Measurements from ENCODE around the gene TIPIN.

DNA sequence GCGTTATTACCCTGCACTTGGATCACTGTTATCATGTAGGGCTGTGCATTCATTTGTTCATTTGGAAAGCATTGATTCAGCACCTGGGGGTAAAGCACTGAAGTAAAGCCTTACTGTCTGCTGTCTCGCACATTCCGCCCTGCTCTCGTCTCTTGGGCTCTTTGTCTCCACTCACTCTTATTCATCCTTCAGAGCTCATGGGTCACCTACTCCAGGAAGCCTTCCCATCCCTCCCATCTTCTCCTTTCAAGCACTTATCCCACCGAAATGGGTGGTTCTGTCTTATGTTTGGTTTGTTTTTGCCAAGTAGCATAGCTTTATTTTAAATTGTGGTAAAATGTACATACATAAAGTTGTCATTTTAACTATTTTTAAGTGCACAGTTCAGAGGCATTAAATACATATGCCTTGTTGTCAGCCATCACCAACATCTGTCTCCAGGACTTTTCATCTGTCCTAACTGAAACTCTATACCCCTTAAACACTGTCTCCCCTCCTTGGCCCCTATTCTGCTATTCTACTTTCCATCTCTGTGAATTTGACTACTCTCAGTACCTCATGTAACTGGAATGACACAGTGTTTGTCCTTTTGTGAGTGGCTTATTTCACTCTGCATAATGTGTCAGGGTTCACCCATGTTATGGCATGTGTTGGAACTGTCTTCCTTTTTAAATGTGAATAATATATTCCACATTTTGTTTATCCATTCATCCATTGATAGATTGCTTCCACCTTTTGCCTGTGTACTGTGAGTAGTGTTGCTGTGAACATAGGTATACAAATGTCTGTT lies 53.8 kb downstream of the TIPIN start:
- TF ChIP-seq TEAD4 (IDR thresholded peaks at IDR 0.05) (no peak), MAX (IDR thresholded peaks at IDR 0.05) (no peak), REST (IDR thresholded peaks at IDR 0.05; ENCODE audit: low read depth) (no peak), RAD21 (IDR thresholded peaks at IDR 0.05; ENCODE audit: low read depth) (no peak), TCF12 (IDR thresholded peaks at IDR 0.05; ENCODE audit: low read depth) (no peak), EP300 (IDR thresholded peaks at IDR 0.05; ENCODE audit: borderline replicate concordance) (no peak), ZBTB7A (IDR thresholded peaks at IDR 0.05; ENCODE audit: low read depth) (no peak), CREB1 (IDR thresholded peaks at IDR 0.05; ENCODE audit: low read depth) (no peak), FOXM1 (IDR thresholded peaks at IDR 0.05; ENCODE audit: borderline replicate concordance, low read depth) (no peak), YY1 (IDR thresholded peaks at IDR 0.05; ENCODE audit: low read depth) (no peak), CEBPB (IDR thresholded peaks at IDR 0.05) (no peak), TAF1 (IDR thresholded peaks at IDR 0.05; ENCODE audit: low read depth) (no peak), EGR1 (IDR thresholded peaks at IDR 0.05) (no peak)
